H54 (cell line): ENCODE data around the gene ARL6IP4.
"Not testable (repeated sequence)": the region's sequence is repeated elsewhere in the genome, so short reads cannot be mapped to it uniquely, and the experiment has no call there.

ENCODE experiments used
- DNase-seq: peaks from one replicate; pipeline ENCODE4 v3.0.0; 2011; ENCODE audit warnings: low spot score, mixed read lengths; ENCODE audit not compliant: insufficient read length
- FAIRE-seq: peaks from 3 replicates; lab custom pipeline; 2011; peaks lifted over from hg19 to GRCh38; lab: Jason Lieb, UNC
- POLR2A ChIP-seq: IDR thresholded peaks from 2 replicates; pipeline ENCODE4 v1.6.1; 2011; ENCODE audit warnings: low read depth, mild to moderate bottlenecking, low read length

Gene ARL6IP4

GRCh38 chr12:122980183-122981035, at the start of gene ARL6IP4:
Gene ARL6IP4 (plus strand): TSS chr12:122980681. CDS start chr12:122981140, 459 bp downstream.
- TF ChIP-seq POLR2A: peak; percentile 2; the same call in 1 of the 2 replicates
- FAIRE-seq (no peak), DNase-seq (peak; percentile 80)

GRCh38 chr12:122932207-122932606, 48.3 kb upstream of the ARL6IP4 start:
- no peak for DNase-seq
- no peak for FAIRE-seq
- no peak for TF ChIP-seq POLR2A

GRCh38 chr12:122934722-122935121, 45.8 kb upstream of the ARL6IP4 start:
- TF ChIP-seq POLR2A: no peak
- DNase-seq: no peak
- FAIRE-seq: no peak

GRCh38 chr12:122935318-122935717, 45.2 kb upstream of the ARL6IP4 start:
- DNase-seq (no peak), FAIRE-seq (no peak)
- no peak for TF ChIP-seq POLR2A

GRCh38 chr12:122937622-122938091, 42.8 kb upstream of the ARL6IP4 start:
- DNase-seq: no peak
- no peak for FAIRE-seq
- no peak for TF ChIP-seq POLR2A

- no peak for TF ChIP-seq POLR2A
- FAIRE-seq: no peak
- no peak for DNase-seq
Measured at GRCh38 chr12:122939125-122939524, 41.4 kb upstream of the ARL6IP4 start.

- not testable (repeated sequence) for DNase-seq, FAIRE-seq
Measured at GRCh38 chr12:122941351-122941750, 39.1 kb upstream of the ARL6IP4 start.

- TF ChIP-seq POLR2A: no peak
- no peak for FAIRE-seq
- no peak for DNase-seq
Measured at GRCh38 chr12:122942637-122943036, 37.8 kb upstream of the ARL6IP4 start.

GRCh38 chr12:122943196-122943595, 37.3 kb upstream of the ARL6IP4 start:
- FAIRE-seq: no peak
- DNase-seq: no peak
- TF ChIP-seq POLR2A: no peak

- FAIRE-seq (peak; percentile 81), DNase-seq (peak; percentile 82)
- TF ChIP-seq POLR2A: no peak
Measured at GRCh38 chr12:122944605-122945592, 35.6 kb upstream of the ARL6IP4 start.

GRCh38 chr12:122946690-122947341, 33.7 kb upstream of the ARL6IP4 start:
- DNase-seq (peak; percentile 95), FAIRE-seq (peak; percentile 91)
- no peak for TF ChIP-seq POLR2A

- no peak for TF ChIP-seq POLR2A
- FAIRE-seq: no peak
- DNase-seq: no peak
Measured at GRCh38 chr12:122947352-122947792, 33.1 kb upstream of the ARL6IP4 start.

GRCh38 chr12:122948605-122949004, 31.9 kb upstream of the ARL6IP4 start:
- TF ChIP-seq POLR2A: no peak
- DNase-seq (no peak), FAIRE-seq (no peak)
